NCI-H128 (cell line): Measurements from ENCODE around the gene LRRC59.
"Not testable (repeated sequence)": the region's sequence is repeated elsewhere in the genome, so short reads cannot be mapped to it uniquely, and the experiment has no call there.

Experiments
- DNase-seq: peaks from one replicate; lab custom pipeline; 2025; ENCODE audit not compliant: unreplicated experiment; lab: John Stamatoyannopoulos, UW

The LRRC59 gene

DNA sequence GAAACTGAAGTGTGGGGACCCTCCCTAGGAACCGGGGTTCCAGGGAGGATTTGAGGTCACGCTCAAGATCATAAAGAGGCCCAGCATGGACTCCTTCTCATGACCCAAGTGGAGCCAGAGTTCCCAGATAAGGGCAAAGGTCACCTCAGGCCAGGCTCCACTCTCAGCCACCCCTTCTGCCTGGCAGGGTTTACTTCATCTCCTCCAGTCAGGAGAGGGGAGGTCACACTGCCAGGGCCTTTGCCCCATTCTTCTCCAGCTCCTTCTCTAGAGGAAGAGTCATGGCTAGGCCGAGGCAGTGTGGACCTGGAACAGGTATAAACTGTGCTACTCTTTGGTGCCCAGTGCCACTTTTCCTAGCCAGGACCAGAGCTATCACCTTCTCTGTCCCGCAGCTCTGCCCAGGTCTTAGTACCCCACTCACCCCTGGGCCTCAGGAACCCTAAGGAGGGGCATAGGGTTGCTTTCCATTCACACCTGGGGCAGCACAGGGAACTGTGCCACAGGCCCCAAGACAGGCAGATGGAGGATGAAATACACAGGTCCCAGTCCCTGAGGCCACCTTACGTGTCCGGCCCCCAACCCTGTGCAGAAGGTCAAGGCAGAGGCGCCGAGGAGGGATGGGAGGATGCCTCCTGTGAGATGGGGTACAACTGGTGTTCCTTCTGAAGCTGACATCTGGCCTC, 27.8 kb upstream of the LRRC59 start:
- no peak for DNase-seq

DNA sequence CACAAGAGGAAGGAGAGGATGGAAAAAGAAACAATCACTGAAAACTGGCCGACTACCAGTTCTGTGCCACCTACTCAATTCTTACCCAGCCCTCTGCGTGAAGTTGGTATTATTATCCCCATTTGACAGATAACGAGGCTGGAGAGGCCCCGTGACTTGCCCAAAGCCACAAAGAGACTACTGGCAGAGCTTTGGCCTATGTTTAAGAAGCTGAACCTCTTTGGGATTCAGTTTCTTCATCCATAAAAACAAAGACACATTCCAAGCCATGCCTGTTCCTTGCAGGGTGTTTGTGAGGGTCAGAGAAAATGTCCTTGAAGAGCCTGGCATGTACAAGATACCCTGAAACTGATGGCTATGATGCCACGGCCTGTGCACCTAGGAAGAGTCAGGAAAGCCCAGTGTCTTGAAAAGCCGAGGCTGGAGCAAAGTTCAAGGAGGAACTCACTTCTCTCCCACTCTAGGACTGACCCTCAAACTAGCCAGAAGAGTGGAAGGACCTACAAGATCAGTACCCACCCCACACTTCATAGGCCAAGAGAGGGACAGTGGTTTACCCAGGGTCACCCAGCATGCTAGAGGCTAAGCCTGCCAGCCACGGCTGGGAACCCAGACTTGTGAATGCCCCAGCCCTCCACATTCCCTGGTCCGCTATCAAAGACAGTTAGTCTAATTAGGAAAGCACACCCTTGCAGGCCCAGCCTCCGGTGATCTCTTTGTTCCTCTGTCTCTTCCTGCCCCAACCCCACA, 27.1 kb upstream of the LRRC59 start:
- DNase-seq: no peak

DNA sequence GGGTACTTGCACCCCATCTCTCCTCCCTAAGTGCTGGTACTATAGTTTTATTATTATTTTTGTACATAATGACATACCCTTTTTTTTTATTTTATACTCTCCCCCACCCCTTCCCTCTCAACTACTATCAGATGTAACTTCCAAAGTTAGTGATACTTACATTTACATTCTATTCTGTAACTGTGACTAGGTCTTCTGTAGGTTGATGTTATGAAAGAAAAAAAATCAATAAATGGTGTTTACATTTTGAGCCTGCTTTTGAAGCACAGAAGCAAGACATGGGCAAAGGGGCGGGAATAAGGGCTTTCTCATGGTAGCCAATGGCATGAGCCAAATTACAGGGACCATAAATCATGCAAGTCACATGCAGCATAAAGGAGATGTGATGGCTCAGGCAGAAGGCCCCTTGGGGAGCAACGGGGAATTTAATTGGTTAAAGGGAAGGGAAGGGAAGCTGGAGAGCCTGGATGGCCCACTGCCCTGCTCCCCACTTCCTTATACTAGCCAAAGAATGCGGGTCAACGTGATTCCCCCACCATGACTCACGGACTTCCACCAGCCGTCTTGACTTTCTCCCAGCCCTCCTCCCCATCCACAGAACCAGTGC, 26.3 kb upstream of the LRRC59 start:
- no peak for DNase-seq

DNA sequence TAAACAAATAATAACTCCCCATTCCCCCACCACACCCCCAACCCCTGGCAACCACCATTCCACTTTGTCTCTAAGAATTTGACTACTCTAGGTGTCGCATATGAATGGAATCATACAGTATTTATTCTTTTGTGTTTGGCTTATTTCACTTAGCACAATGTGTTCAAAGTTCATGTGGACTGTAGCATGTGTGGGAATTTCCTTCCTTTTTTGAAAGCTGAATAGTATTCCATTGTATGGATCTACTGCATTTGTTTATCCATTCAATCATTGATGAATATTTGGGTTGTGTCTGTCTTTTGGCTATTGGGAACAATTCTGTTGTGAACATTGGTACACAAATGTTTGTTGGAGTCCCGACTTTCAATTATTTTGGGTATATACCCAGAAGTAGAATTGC, 25.4 kb upstream of the LRRC59 start:
- no peak for DNase-seq

DNA sequence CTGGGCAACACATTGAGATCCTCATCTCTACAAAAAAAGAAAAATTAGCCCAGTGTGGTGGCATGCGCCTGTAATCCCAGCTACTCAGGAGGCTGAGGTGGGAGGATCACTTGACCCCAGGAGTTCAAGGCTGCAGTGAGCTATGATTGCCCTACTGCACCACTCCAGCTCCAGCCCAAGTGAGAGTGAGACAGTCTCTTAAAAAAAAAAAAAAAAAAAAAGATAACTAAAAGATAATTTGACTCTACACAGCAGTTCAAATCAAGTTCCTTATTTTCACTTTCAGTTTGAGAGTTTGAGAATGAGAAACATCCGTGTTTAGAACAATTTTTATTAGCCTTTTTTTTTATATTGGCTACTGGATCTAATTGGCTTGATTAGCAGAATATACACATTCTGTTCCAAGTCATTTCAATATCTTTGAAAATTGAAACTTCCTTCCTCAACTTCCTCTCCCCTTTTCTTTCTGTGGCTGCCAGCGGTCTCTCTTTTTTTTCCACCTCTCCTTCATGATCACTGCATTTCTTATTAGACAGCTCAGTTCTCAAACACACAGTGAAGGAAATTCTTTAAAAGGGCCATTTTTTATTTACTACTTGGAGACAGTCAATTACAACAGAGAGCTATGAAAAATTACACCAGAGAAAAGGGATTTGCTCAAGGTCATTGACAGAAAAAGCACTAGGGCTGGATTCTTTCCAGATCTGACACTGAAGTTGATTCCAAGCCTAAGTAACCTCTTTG, 24.2 kb upstream of the LRRC59 start:
- DNase-seq: no peak

DNA sequence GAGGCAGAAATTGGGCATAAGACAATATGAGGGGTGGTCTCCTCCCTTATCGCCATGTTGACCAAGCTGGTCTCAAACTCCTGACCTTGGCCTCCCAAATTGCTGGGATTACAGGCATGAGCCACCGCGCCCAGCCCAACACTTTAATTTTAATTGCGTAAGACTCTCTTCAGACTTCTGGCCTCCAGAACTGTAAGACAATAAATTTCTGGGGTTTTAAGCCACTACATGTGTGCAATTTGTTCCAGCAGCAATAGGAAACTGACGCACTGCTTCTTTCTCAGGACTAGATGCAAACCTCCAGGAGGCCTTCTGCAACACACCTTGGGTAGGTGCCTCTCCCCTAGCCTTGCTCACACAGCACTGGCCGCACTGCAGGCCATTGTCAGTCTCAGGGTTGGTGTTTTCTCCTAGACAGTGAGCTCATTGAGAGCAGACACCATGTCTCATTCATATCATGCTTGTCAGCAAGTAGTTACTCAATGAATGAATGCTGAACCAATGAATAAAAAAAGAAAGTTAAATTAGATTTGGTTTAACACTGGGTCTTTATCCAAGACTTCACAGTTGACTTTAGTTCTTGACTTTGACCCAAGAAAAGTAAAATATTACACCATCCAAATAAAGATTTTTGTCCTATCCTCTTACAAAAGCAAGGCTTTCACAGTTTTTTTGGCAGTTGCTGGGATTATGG, 23.2 kb upstream of the LRRC59 start:
- DNase-seq: no peak

DNA sequence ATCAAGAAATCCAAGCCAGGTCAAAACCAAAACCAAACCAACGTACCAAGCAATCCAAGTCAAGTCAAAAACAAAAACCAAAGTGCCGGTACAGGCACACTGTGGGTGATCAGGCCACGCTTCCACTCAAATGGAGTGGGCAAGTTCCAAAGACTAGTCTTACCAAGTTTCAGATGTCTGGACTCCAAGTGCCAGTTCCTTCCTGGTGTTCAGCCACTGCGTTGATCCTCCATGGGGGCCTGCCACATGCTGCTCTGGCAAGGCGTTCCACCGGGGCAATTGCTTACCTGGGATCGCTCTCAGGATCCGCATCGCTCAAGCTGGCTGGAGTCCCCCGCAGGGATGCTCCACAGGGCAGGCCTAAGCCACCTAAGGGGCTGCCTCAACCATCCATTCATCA, 22.3 kb upstream of the LRRC59 start:
- not testable (repeated sequence) for DNase-seq

DNA sequence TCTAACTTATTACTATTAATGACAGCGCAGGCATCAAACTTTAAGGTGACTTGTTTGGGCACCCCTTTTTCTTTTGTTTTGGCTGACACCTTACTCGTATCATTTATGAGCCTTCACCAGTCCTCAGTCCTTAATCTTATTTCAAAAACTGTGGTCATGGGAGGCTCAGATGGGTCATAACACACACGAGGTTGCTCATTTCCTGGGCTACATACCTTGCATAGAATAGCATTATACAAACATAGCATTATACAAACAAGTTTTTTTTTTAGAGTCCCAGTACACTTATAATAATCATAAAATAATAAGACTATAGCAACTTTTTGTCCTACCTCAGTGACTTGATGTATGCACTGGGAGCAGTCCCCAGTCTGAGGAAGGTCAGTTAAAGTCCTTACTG, 17.5 kb upstream of the LRRC59 start:
- DNase-seq: no peak

DNA sequence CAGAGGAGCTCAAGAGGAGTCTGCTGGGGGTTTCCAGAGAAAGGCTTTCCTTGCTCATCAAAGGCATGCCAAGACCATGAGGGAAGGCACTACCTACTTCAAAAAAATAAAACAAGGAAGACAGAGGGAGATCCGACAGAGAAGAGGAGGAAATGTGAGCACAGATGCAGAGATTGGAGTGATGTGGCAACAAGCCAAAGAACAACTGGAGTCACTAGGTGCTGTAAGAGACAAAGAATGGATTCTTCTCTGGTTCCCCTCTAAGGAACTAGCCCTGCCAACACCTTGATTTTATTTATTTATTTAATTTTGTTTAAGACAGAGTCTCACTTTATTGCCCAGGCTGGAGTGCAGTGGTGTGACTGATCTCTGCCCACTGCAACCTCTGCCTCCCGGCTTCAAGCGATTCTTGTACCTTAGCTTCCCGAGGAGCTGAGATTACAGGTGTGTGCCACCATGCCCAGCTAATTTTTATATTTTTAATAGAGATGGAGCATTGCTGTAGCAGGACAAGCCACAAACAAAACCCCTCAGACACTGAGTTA, 14.9 kb upstream of the LRRC59 start:
- no peak for DNase-seq

DNA sequence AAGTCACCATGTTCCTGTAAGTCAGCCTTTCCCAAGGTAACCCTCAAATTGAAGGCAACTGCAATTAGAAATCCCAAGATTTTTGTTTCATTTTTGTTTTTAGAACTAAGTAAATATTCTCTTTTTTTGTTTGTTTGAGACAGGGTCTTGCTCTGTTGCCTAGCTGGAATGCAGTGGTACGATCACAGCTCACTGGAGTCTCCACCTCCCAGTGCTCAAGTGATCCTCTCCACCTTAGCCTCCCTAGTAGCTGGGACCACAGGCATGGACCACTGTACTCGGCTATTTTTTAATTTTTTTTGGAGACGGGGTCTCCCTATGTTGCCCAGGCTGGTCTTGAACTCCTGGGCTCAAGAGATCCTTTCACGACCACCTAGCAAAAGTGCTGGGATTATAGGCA, 10.6 kb upstream of the LRRC59 start:
- DNase-seq: no peak

DNA sequence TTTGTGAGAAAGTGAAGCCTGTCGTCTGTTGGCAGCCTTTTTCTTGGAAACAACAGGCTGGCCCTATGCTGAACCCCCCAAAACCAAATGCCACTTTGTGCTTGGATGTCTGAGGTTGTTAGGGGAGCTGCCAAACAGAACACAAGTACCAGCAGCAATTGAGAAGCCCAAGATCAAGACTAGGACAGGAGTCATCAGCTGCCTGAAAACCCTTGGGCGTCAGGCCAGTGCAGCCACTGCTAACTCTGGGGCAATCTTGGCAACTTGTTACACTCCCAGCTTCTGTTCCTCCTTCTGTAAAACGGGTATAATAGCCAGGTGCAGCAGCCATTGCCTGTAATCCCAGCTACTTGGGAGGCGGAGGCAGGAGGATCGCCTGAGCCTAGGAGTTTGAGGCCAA, 9.3 kb upstream of the LRRC59 start:
- DNase-seq: no peak

DNA sequence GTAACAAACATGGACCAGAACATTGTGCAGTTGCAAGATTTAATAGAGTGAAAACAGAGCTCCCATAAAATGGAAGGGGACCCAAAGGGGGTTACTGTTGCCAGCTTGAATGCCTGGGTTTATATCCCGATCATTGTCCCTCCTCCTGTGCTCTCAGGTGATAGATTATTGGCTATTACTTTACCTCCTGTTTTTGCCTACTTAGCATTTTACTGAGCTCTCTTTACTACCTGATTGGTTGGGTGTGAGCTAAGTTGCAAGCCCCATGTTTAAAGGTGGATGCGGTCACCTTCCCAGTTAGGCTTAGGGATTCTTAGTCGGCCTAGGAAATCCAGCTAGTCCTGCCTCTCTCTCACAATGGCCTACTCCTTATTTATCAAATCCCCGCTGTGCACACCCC, 8.0 kb upstream of the LRRC59 start:
- not testable (repeated sequence) for DNase-seq

DNA sequence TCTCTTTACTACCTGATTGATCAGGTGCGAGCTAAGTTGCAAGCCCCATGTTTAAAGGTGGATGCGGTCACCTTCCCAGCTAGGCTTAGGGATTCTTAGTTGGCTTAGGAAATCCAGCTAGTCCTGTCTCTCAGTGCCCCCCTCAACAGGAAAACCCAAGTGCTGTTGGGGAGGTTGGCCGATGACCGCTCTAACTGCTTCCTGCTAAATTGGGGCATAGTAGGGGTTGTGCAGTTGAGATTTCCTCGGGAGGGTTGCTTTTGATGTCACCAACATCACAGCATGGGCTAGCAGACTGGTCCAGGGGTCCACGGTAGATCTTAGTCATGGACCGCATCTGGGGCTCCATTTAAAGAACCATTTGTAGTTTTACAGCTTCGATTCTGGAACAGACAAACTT, 2.3 kb upstream of the LRRC59 start:
- not testable (repeated sequence) for DNase-seq

DNA sequence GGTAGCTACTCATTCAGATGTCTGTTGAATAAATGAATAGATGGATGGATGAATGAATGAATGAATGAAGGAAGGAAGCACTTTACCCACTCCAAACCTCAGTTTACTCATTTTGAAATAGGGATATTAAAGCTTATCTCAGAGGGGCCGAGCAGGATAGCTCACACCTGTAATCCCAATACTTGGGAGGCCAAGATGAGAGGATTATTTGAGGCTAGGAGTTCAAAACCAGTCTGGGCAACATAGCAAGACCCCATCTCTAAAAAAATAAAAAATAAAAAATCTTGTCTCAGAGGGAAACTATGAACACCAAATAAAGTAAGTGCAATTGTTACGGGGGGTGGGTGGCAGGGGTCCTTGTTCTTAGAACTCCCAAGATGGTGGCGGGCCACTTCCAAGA, 1.3 kb upstream of the LRRC59 start:
- not testable (repeated sequence) for DNase-seq

DNA sequence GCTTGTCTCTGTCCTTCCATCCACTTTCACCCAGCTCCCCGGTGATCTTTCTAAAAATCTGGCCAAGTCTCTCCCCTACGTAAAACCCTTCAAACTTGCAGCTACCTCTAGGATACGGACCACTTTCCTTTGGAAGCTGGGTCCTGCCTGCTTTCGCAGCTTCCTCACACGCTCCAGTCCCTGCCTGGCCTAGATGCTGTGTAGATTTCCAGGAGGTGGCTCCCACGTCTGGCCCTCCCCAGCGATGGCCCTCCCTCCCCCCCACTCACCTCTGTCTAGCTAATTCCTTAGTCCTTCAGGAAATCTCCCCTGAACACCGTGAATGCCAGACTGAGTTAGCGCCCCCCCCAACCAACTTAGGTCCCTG, 579 bp upstream of the LRRC59 start:
- DNase-seq: no peak

DNA sequence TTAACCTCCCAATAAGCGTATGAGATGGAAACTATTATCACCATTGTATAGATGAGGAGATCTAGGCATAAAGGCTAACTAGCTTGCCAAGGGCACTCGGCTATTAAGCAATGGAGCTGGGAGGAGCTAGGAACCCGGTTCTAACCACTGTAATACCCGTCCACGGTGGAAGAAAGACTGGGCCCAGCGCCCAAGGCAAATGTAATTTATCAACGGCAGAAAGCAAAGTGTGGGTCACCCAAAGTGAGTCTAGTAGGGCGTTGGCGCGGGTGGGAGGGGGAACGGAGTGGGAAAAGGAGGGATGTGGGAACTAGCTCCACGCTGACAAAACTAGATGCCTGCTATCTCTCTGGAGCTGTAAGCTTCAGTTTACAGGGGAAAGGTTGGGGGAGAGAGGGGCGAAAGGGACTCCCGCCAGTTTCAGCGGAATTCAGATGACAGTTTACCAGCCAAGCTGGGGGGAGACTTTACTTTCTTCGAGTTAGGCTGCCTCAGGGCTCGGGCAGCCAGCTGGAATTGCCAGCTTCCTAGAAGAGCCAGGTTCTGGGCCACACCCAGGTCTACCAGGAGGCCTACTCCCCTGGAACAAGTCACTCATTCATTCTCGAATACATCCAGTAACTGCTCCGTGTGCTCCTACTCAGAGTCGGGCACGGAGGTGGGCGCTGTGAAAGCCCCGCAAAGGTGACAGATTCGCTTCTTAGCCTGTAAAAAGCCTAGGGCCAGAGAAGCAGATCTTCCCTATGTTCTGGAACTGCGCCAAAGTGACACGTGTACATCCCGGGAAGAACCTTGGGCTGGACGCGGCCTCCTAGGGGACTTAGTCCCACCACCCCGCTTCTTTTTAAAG, 837 bp downstream of the LRRC59 start:
- DNase-seq: no peak

DNA sequence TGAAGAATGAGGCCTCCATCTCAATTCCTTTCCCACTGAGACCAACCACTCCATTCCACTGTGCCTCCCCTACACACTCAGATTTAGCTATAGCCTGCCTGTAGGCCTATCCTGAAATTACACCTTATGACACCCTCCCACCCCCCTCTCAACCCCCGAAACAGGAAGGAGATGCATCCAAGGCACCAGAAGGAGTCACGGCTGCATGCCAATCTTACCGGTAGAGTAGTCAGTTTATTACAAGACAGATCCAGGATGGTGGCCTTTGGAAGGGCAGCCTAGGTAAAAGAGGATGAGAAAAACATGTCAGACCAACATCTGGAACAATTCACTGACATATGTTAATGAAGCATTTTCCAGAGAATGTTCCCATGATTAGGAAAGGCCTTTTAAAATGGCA, 2.6 kb downstream of the LRRC59 start:
- no peak for DNase-seq

DNA sequence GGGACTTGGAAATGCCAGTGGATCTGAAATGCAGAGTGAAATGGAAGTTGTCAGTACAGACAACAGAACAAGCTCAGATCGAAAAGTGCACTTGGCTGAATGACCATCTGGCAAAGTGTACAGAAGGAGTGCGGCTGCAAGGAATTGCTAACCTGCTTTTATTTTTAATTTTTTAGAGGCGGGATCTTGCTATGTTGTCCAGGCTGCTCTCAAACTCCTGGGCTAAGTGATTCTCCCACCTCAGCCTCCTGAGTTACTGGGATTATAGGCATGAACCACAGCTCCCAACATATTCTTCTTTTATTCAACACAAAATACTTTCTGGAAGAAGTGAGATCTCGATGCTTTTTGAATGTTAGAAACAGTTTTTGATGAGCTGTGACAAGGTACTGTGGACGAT, 3.6 kb downstream of the LRRC59 start:
- no peak for DNase-seq

DNA sequence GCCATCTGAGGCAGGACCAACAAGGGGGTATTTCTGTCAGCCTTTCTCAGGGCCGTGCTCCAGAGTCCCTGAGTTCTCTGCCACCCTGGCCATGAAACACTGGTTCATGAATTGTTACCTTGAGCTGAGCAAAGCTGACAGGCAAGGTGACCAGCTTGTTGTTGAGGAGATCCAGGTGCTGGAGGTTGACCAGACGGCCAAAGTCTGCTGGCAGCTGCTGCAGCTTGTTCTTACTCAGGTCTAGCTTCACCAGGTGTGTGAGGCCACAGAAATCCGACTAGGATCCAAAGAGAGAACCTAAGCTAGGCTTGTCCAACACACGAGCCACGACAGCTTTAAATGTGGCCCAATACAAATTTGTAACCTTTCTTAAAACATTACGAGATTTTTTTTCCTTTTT, 4.7 kb downstream of the LRRC59 start:
- no peak for DNase-seq

DNA sequence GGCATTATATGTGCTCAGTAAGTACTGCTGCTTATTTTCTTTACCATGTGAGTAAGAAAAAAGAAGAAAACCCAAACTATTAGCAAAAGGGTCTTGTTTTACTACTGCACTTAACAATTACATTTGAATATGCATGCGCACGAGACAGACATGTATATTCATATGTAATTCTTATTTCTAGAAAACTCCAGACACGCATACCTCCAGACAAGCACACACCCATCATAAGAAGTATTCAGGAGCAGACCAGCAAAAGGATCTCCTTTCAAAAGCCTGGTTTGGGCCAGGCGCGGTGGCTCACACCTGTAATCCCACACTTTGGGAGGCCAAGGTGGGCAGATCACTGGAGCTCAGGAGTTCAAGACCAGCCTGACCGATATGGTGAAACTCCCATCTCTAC, 7.8 kb downstream of the LRRC59 start:
- no peak for DNase-seq
